SK-N-SH (cell line): ENCODE measurements around the gene GMEB1. TPM values are rescaled to one million over a fixed set of nuclear protein-coding genes. Genes with fewer than 3 reads are reported as not detected.
"Not testable (repeated sequence)": the region's sequence is repeated elsewhere in the genome, so short reads cannot be mapped to it uniquely, and the experiment has no call there.

Experiments used
- CTCF ChIA-PET: fragments of 300-600, 350-600 bp; formaldehyde crosslinking; extraction: SDS; loops from one replicate; lab custom pipeline; 2021; lab: Yijun Ruan, JAX
- POLR2A ChIA-PET: fragments of 350-600 bp; sonication (Branson Sonifier 250); formaldehyde crosslinking; extraction: SDS; loops from one replicate; lab custom pipeline; 2020; ENCODE audit warnings: antibody characterized with exemption, inconsistent platforms; lab: Yijun Ruan, JAX
- DNase-seq: peaks from one replicate; pipeline ENCODE4 v3.0.0; 2012
- H2AFZ ChIP-seq: fragments of 200-600 bp; sonication (generic); 2 replicates; pipeline ENCODE4 v1.8.1; 2016; ENCODE audit warnings: antibody characterized with exemption, mild to moderate bottlenecking, low read depth
- H3F3A ChIP-seq: fragments of 200-600 bp; sonication (generic); replicated peaks from 2 replicates; pipeline ENCODE3; 2016; ENCODE audit warnings: antibody characterized with exemption, mild to moderate bottlenecking; ENCODE audit not compliant: insufficient read depth
- H3K27ac ChIP-seq, 2 experiments: fragments of 200-500 bp in 1 of 2; fragments of 200-600 bp in 1 of 2; sonication (Bioruptor generic) in 1 of 2; sonication (generic), shearing (Covaris generic) in 1 of 2; 2 replicates each; pipeline versions ENCODE4 v1.5.1 to v1.6.1; 2014 to 2016; ENCODE audit warnings: low read depth in 2 of 2, inconsistent platforms in 1 of 2, low read length in 1 of 2, mild to moderate bottlenecking in 1 of 2, mixed read lengths in 1 of 2
- H3K27me3 ChIP-seq: fragments of 200-600 bp; sonication (generic), shearing (Covaris generic); 2 replicates; pipeline ENCODE4 v1.6.1; 2016; ENCODE audit warnings: mixed run types; ENCODE audit not compliant: insufficient read depth
- H3K36me3 ChIP-seq, 2 experiments: fragments of 200-500 bp in 1 of 2; fragments of 200-600 bp in 1 of 2; sonication (Bioruptor generic) in 1 of 2; sonication (generic) in 1 of 2; replicated peaks in 1 of 2; 2 replicates each; pipeline versions ENCODE3 to v1.5.1; 2014 to 2016; ENCODE audit warnings: low read length in 1 of 2, mild to moderate bottlenecking in 1 of 2; ENCODE audit not compliant: insufficient read depth in 2 of 2, control insufficient read depth in 1 of 2
- H3K4me1 ChIP-seq, 2 experiments: fragments of 200-500 bp in 1 of 2; fragments of 200-600 bp in 1 of 2; sonication (Bioruptor generic) in 1 of 2; sonication (generic), shearing (Covaris generic) in 1 of 2; 2 replicates each; pipeline versions ENCODE4 v1.5.1 to v1.6.1; 2014 to 2016; ENCODE audit warnings: low read depth in 1 of 2, low read length in 1 of 2, mixed run types in 1 of 2; ENCODE audit not compliant: insufficient read depth in 2 of 2, control insufficient read depth in 1 of 2
- H3K4me2 ChIP-seq: fragments of 200-600 bp; sonication (generic), shearing (Covaris generic); 2 replicates; pipeline ENCODE4 v1.6.1; 2017; ENCODE audit warnings: mixed run types
- H3K4me3 ChIP-seq, 2 experiments: fragments of 200-500 bp in 1 of 2; fragments of 200-600 bp in 1 of 2; sonication (Bioruptor generic) in 1 of 2; sonication (generic), shearing (Covaris generic) in 1 of 2; 2 replicates each; pipeline versions ENCODE4 v1.5.1 to v1.8.1; 2014 to 2016; ENCODE audit warnings: low read depth in 2 of 2, inconsistent platforms in 1 of 2, low read length in 1 of 2, mild to moderate bottlenecking in 1 of 2, mixed read lengths in 1 of 2, moderate library complexity in 1 of 2
- H3K79me2 ChIP-seq: fragments of 200-600 bp; sonication (generic); 2 replicates; pipeline ENCODE4 v1.8.1; 2017; ENCODE audit warnings: mild to moderate bottlenecking; ENCODE audit not compliant: insufficient read depth
- H3K9ac ChIP-seq: fragments of 200-600 bp; sonication (generic); 2 replicates; pipeline ENCODE4 v1.6.1; 2017; ENCODE audit warnings: mixed run types
- H3K9me2 ChIP-seq: fragments of 200-600 bp; sonication (generic); 2 replicates; pipeline ENCODE4 v1.6.1; 2017; ENCODE audit warnings: mixed run types
- H3K9me3 ChIP-seq: fragments of 200-600 bp; sonication (generic); 2 replicates; pipeline ENCODE4 v1.6.1; 2017; ENCODE audit warnings: mixed run types, mild to moderate bottlenecking, moderate library complexity
- H4K20me1 ChIP-seq: fragments of 200-600 bp; sonication (generic); 2 replicates; pipeline ENCODE4 v1.6.1; 2017; ENCODE audit warnings: mild to moderate bottlenecking, mixed run types; ENCODE audit not compliant: insufficient read depth
- EP300 ChIP-seq, 2 experiments: IDR thresholded peaks; 2 replicates each; pipeline versions ENCODE4 v1.4.0 to v1.6.1; 2012; ENCODE audit warnings: borderline replicate concordance in 1 of 2, low read depth in 1 of 2, low read length in 1 of 2
- MXI1 ChIP-seq: IDR thresholded peaks from 2 replicates; pipeline ENCODE4 v1.6.1; 2012; ENCODE audit warnings: mild to moderate bottlenecking, low read depth, low read length, improper control_type of control experiment
- NFIC ChIP-seq: IDR thresholded peaks from 2 replicates; pipeline ENCODE4 v1.4.0; 2012; ENCODE audit warnings: borderline replicate concordance
- TAF1 ChIP-seq: IDR thresholded peaks from 2 replicates; pipeline ENCODE4 v1.6.1; 2012; ENCODE audit warnings: low read depth, mild to moderate bottlenecking, low read length, moderate library complexity, borderline replicate concordance
- WGBS: methylation state at CpG from one replicate; pipeline ENCODE4 v1.1.6; 2017; ENCODE audit warnings: low lambda C conversion rate; 5-methylcytosine and 5-hydroxymethylcytosine counted together
- polyA plus RNA-seq, 3 experiments: library from polyadenylated mRNA; depleted of rRNA; stranded (reverse); fragments of >200 nt; gene quantifications; 2 replicates each; pipeline ENCODE4 v1.2.3, GENCODE V29; 2012
- TF ChIP-seq, protein P1 (sequence below): IDR thresholded peaks from 2 replicates; pipeline ENCODE4 v1.6.1; 2012; ENCODE audit warnings: mild to moderate bottlenecking, low read depth, low read length, moderate library complexity

GMEB1 gene
- polyA plus RNA-seq, 1 of the 3 experiments (the other 2 are of a cell fraction): 3.6 TPM

DNA sequence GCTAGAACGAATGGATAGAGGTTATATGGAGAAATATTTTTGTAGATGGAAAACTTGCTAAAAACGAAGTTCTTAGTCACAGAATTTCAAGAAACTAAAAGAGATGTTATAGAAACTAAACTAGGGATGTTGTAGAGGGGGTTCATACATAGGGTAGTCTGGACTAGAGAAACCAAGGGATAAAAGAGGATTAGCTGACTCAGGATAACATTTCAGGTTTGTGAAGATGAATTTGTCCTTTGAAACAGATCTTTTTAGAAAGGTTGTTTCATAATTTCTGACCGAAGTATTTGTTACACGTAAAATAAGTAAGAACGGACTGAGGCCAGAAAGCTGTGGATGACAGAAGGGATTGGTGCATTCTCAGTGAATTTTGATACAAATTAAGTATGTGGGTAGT lies 81.7 kb downstream of the GMEB1 start:
- H3F3A ChIP-seq: peaks cover 26% of the 10 kb centered on the region
- peaks cover 17 to 38% of the 10 kb centered on the region in 2 experiments for H3K36me3 ChIP-seq
- H3K4me1 ChIP-seq: peaks cover 2 to 30% of the 10 kb centered on the region in 2 experiments; a peak in 3 of 4 replicates
- H3K27me3 ChIP-seq: no peaks in the 10 kb centered on the region
- peaks cover 100% of the 10 kb centered on the region for H3K79me2 ChIP-seq
- H2AFZ ChIP-seq: no peak overlapping the region
- WGBS: 80% methylated on average over 5 of the region's 5 CpGs
- peaks cover 99% of the 10 kb centered on the region for H4K20me1 ChIP-seq
- no peak for DNase-seq
- peak overlapping the region in 1 of 2 experiments; percentile 51; a peak in 2 of 4 replicates for H3K27ac ChIP-seq
- no peaks in the 10 kb centered on the region for H3K9me2 ChIP-seq
- no peak overlapping the region for H3K9ac ChIP-seq
- ChIA-PET CTCF (interaction anchor here (1.0 to 3.5 kb wide), 2 partner anchors 33 to 127 kb away, joined by 3 to 12 read pairs; no protein-coding TSS in a partner anchor), POLR2A (interaction anchor here (0.9 to 1.2 kb wide), 3 partner anchors 8 to 14 kb away, joined by 3 read pairs; partner anchors contain the start of gene YTHDF2)
- no peak overlapping the region for H3K4me3 ChIP-seq
- no peak for TF ChIP-seq NFIC
- TF ChIP-seq TAF1: no peak
- TF ChIP-seq EP300 (IDR thresholded peaks at IDR 0.05; ENCODE audit: borderline replicate concordance in 1 of 2, low read depth in 1 of 2, low read length in 1 of 2): no peak
- no peak for TF ChIP-seq MXI1
- TF ChIP-seq, protein P1, sequence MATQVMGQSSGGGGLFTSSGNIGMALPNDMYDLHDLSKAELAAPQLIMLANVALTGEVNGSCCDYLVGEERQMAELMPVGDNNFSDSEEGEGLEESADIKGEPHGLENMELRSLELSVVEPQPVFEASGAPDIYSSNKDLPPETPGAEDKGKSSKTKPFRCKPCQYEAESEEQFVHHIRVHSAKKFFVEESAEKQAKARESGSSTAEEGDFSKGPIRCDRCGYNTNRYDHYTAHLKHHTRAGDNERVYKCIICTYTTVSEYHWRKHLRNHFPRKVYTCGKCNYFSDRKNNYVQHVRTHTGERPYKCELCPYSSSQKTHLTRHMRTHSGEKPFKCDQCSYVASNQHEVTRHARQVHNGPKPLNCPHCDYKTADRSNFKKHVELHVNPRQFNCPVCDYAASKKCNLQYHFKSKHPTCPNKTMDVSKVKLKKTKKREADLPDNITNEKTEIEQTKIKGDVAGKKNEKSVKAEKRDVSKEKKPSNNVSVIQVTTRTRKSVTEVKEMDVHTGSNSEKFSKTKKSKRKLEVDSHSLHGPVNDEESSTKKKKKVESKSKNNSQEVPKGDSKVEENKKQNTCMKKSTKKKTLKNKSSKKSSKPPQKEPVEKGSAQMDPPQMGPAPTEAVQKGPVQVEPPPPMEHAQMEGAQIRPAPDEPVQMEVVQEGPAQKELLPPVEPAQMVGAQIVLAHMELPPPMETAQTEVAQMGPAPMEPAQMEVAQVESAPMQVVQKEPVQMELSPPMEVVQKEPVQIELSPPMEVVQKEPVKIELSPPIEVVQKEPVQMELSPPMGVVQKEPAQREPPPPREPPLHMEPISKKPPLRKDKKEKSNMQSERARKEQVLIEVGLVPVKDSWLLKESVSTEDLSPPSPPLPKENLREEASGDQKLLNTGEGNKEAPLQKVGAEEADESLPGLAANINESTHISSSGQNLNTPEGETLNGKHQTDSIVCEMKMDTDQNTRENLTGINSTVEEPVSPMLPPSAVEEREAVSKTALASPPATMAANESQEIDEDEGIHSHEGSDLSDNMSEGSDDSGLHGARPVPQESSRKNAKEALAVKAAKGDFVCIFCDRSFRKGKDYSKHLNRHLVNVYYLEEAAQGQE: no peak
- TF ChIP-seq, all 33 proteins: peak for 0
- no peak overlapping the region for H3K4me2 ChIP-seq
- H3K9me3 ChIP-seq: no peaks in the 10 kb centered on the region

DNA sequence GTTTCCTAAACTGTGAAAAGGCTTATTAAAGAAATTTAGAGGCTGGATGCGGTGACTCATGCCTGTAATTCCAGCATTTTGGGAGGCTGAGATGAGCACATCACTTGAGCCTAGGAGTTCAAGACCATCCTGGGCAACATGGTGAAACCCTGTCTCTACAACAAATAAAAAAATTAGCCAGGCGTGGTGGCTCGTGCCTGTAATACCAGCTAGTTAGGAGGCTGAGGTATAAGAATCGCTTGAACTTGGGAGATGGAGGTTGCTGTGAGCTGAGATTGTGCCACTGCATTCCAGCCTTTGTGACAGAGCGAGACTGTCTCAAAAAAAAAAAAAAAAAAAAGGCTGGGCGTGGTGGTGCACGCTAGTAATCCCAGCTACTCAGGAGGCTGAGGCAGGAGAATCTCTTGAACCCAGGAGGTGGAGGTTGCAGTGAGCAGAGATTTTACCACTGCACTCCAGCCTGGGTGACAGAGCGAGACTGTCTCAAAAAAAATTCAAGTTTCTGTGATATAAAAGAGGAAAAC lies 82.2 kb downstream of the GMEB1 start:
- peaks cover 2 to 30% of the 10 kb centered on the region in 2 experiments; a peak in 3 of 4 replicates for H3K4me1 ChIP-seq
- peaks cover 21 to 36% of the 10 kb centered on the region in 2 experiments for H3K36me3 ChIP-seq
- not testable (repeated sequence) for H2AFZ ChIP-seq, H3K9ac ChIP-seq, H3K27me3 ChIP-seq, DNase-seq, H3K9me2 ChIP-seq, H3K9me3 ChIP-seq, H3K4me3 ChIP-seq
- peaks cover 100% of the 10 kb centered on the region for H3K79me2 ChIP-seq
- peaks cover 100% of the 10 kb centered on the region for H4K20me1 ChIP-seq
- H3F3A ChIP-seq: peaks cover 23% of the 10 kb centered on the region
- 85% methylated on average over 8 of the region's 8 CpGs for WGBS
- POLR2A ChIA-PET: interaction anchor here (0.9 to 1.2 kb wide), 3 partner anchors 9 to 14 kb away, joined by 3 read pairs; partner anchors contain the start of gene YTHDF2
- CTCF ChIA-PET: interaction anchor here (1.0 to 4.6 kb wide), 3 partner anchors 14 to 126 kb away, joined by 3 to 20 read pairs (median 12); partner anchors contain the start of gene YTHDF2
- peak overlapping the region in 1 of 2 experiments; percentile 51; a peak in 2 of 4 replicates for H3K27ac ChIP-seq
- peak overlapping the region; percentile 54 for H3K4me2 ChIP-seq
